GM12878 (cell line): Measurements from ENCODE around the gene CAPN10. TPM values are rescaled to one million over a fixed set of nuclear protein-coding genes. Genes with fewer than 3 reads are reported as not detected.

ENCODE experiments used
- ATAC-seq: fragments of 200-7000 bp; cut with Tn5 transposase; 3 replicates; pipeline ENCODE4 v1.9.1; 2020; ENCODE audit warnings: mild to moderate bottlenecking, moderate library complexity
- BruUV-seq: library from RNA; stranded (reverse); fragments of 400-500 nt; replicated peaks from 2 replicates; lab custom pipeline; 2021; lab: Mats Ljungman, UMichigan
- CTCF ChIA-PET: fragments of 300-600 bp; sonication (Branson Sonifier 250); formaldehyde crosslinking; extraction: SDS; loops from one replicate; lab custom pipeline; 2021; ENCODE audit warnings: inconsistent platforms; lab: Yijun Ruan, JAX
- POLR2A ChIA-PET: fragments of 350-600 bp; formaldehyde crosslinking; extraction: SDS; loops from one replicate; lab custom pipeline; 2021; ENCODE audit warnings: inconsistent platforms; lab: Charles Lee
- RAD21 ChIA-PET: fragments of 300-600 bp; sonication (Branson Sonifier 250); formaldehyde crosslinking; loops from one replicate; lab custom pipeline; 2023; ENCODE audit warnings: antibody characterized with exemption; ENCODE audit not compliant: unreplicated experiment; lab: Charles Lee
- SMC1A ChIA-PET: fragments of 300-600 bp; sonication (Branson Sonifier 250); formaldehyde crosslinking; loops from one replicate; lab custom pipeline; 2023; ENCODE audit not compliant: unreplicated experiment, uncharacterized antibody; lab: Charles Lee
- DNase-seq: peaks from one replicate; pipeline ENCODE4 v3.0.0-alpha.2; 2011; ENCODE audit warnings: low read depth, low spot score
- FAIRE-seq: peaks from 3 replicates; lab custom pipeline; 2011; peaks lifted over from hg19 to GRCh38; lab: Jason Lieb, UNC
- H2AFZ ChIP-seq: 2 replicates; pipeline ENCODE4 v1.6.0; 2011; ENCODE audit warnings: low read depth, low read length, control low read depth; ENCODE audit not compliant: control insufficient read depth
- H3K27ac ChIP-seq: 2 replicates; pipeline ENCODE4 v1.5.1; 2011; ENCODE audit warnings: control low read depth; ENCODE audit not compliant: control insufficient read depth, insufficient read depth
- H3K27me3 ChIP-seq, 2 experiments: replicated peaks in 1 of 2; 2 replicates each; pipeline versions ENCODE4 v1.6.0 to v1.6.1; 2011; ENCODE audit warnings: low read length in 1 of 2; ENCODE audit not compliant: control insufficient read depth in 2 of 2, insufficient read depth in 2 of 2
- H3K36me3 ChIP-seq, 2 experiments: 2 replicates each; pipeline ENCODE4 v1.5.1; 2011; ENCODE audit warnings: low read length in 1 of 2; ENCODE audit not compliant: control insufficient read depth in 2 of 2, insufficient read depth in 2 of 2
- H3K4me1 ChIP-seq: 2 replicates; pipeline ENCODE4 v1.6.1; 2011; ENCODE audit warnings: mild to moderate bottlenecking, low read length, moderate library complexity, mixed read lengths; ENCODE audit not compliant: control insufficient read depth, insufficient read depth
- H3K4me2 ChIP-seq: 2 replicates; pipeline ENCODE4 v1.6.0; 2011; ENCODE audit warnings: control low read depth; ENCODE audit not compliant: control insufficient read depth, insufficient read depth
- H3K4me3 ChIP-seq: fragments of 200-600 bp; sonication (generic); 2 replicates; pipeline ENCODE4 v1.5.1; 2016
- H3K79me2 ChIP-seq: 2 replicates; pipeline ENCODE4 v1.6.0; 2011; ENCODE audit warnings: low read length; ENCODE audit not compliant: control insufficient read depth, insufficient read depth
- H3K9ac ChIP-seq: 2 replicates; pipeline ENCODE4 v1.8.0; 2011; ENCODE audit warnings: low read length, control low read depth, mixed read lengths; ENCODE audit not compliant: control insufficient read depth, insufficient read depth
- H3K9me3 ChIP-seq: replicated peaks from 3 replicates; pipeline ENCODE4 v1.5.1; 2011; ENCODE audit warnings: mild to moderate bottlenecking, low read length; ENCODE audit not compliant: control insufficient read depth, insufficient read depth
- H4K20me1 ChIP-seq: 2 replicates; pipeline ENCODE4 v1.6.0; 2011; ENCODE audit not compliant: control insufficient read depth, insufficient read depth
- CBX3 ChIP-seq: fragments of 200-600 bp; sonication (generic); IDR thresholded peaks from 2 replicates; pipeline ENCODE4 v1.6.1; 2016; ENCODE audit warnings: low read depth, borderline replicate concordance
- CBX5 ChIP-seq: sonication (generic); IDR thresholded peaks from 2 replicates; pipeline ENCODE4 v1.6.1; 2016; ENCODE audit warnings: low read depth, moderate library complexity, mild to moderate bottlenecking, inconsistent platforms
- CHD4 ChIP-seq: fragments of 200-600 bp; sonication (generic); IDR thresholded peaks from 2 replicates; pipeline ENCODE4 v1.6.1; 2016; ENCODE audit warnings: mild to moderate bottlenecking
- EED ChIP-seq: sonication (generic); IDR thresholded peaks from 2 replicates; pipeline ENCODE4 v1.6.1; 2016; ENCODE audit warnings: antibody characterized with exemption, low read depth
- KDM1A ChIP-seq: fragments of 200-600 bp; sonication (generic); IDR thresholded peaks from 2 replicates; pipeline ENCODE4 v1.6.1; 2016; ENCODE audit warnings: borderline replicate concordance
- NFYA ChIP-seq: IDR thresholded peaks from 2 replicates; pipeline ENCODE4 v1.6.1; 2011; ENCODE audit warnings: low read depth, mild to moderate bottlenecking, low read length, improper control_type of control experiment, borderline replicate concordance
- PML ChIP-seq: IDR thresholded peaks from 2 replicates; pipeline ENCODE4 v1.6.1; 2012; ENCODE audit warnings: low read length, inconsistent platforms
- RBBP5 ChIP-seq: fragments of 200-600 bp; sonication (generic); conservative IDR thresholded peaks from 2 replicates; pipeline ENCODE4 v1.6.1; 2016
- SMAD5 ChIP-seq: IDR thresholded peaks from 2 replicates; pipeline ENCODE4 v1.6.1; 2016; ENCODE audit warnings: antibody characterized with exemption, low read depth
- SMARCA5 ChIP-seq: fragments of 450-650 bp; IDR thresholded peaks from 2 replicates; pipeline ENCODE4 v1.6.1; 2017; ENCODE audit warnings: mild to moderate bottlenecking
- ZNF217 ChIP-seq: fragments of 450-650 bp; IDR thresholded peaks from 2 replicates; pipeline ENCODE4 v1.6.1; 2017; ENCODE audit warnings: antibody characterized with exemption, mild to moderate bottlenecking
- WGBS: methylation state at CpG from one replicate; pipeline ENCODE4 v1.1.6; 2016; ENCODE audit warnings: low lambda C conversion rate; ENCODE audit not compliant: insufficient replicate concordance, insufficient coverage; ENCODE audit errors: missing lambda C conversion rate; 5-methylcytosine and 5-hydroxymethylcytosine counted together
- in situ Hi-C: fragments of 300-500 bp; cut with MboI; formaldehyde crosslinking; loops from 9 replicates; pipeline ENCODE4 v1.14.3; 2018; ENCODE audit warnings: mixed read lengths
- intact Hi-C: fragments of 100-400 bp; cut with micrococcal nuclease; formaldehyde crosslinking; loops from one replicate; pipeline ENCODE4 v1.14.2; 2022; ENCODE audit not compliant: unreplicated experiment
- polyA plus RNA-seq, 11 experiments: library from polyadenylated mRNA; depleted of rRNA in 4 of 11; unstranded in 6 of 11; stranded (reverse) in 5 of 11; fragments of >200 nt; fragmentation: Nextera tagmentation in 4 of 11; fragmentation: Illumina TruSeq in 1 of 11; extraction: Ambion mirVana in 4 of 11; extraction: Trizol in 1 of 11; gene quantifications; 1 replicate in 1 of 11; 2 replicates in 10 of 11; pipeline versions ENCODE4 v1.2.1 to v1.2.3, GENCODE V29; 2011 to 2016; ENCODE audit warnings: inconsistent platforms in 2 of 11, missing spikeins in 2 of 11, low read depth in 1 of 11
- total RNA-seq, 4 experiments: library from RNA; depleted of rRNA in 3 of 4; stranded (reverse); fragments of >200 nt in 3 of 4; fragmentation: Illumina TruSeq in 1 of 4; extraction: Trizol in 1 of 4; gene quantifications; 2 replicates each; pipeline versions ENCODE4 v1.2.1 to v1.2.3, GENCODE V29; 2013 to 2021
- TF ChIP-seq, protein P1 (sequence below): fragments of 450-650 bp; IDR thresholded peaks from 2 replicates; pipeline ENCODE4 v1.6.1; 2017; ENCODE audit warnings: mild to moderate bottlenecking, low read depth, inconsistent platforms; ENCODE audit not compliant: poor library complexity, severe bottlenecking
- TF ChIP-seq, protein P2 (sequence below): IDR thresholded peaks from 2 replicates; pipeline ENCODE4 v1.6.1; 2011; ENCODE audit warnings: low read depth, mild to moderate bottlenecking, low read length, moderate library complexity, borderline replicate concordance; ENCODE audit errors: extremely low read depth
- TF ChIP-seq, protein P3 (sequence below): fragments of 150-350 bp; IDR thresholded peaks from 2 replicates; pipeline ENCODE4 v1.6.1; 2014; ENCODE audit warnings: mild to moderate bottlenecking, low read depth, low read length
- TF ChIP-seq, protein P4 (sequence below): IDR thresholded peaks from 2 replicates; pipeline ENCODE4 v1.6.1; 2011; ENCODE audit warnings: borderline replicate concordance, low read depth, mild to moderate bottlenecking, moderate library complexity, mixed read lengths, low read length; ENCODE audit not compliant: insufficient read depth; ENCODE audit errors: extremely low read length
- TF ChIP-seq, protein P5 (sequence below): IDR thresholded peaks from 2 replicates; pipeline ENCODE4 v1.6.1; 2012; ENCODE audit warnings: low read length, inconsistent platforms

Gene CAPN10
- total and polyA plus RNA-seq, 10 of the 15 experiments (the other 5 are each of a cell fraction or from before 2014, with no cell fraction given), result 0.37 to 40.6 (median 17.5) TPM

DNA sequence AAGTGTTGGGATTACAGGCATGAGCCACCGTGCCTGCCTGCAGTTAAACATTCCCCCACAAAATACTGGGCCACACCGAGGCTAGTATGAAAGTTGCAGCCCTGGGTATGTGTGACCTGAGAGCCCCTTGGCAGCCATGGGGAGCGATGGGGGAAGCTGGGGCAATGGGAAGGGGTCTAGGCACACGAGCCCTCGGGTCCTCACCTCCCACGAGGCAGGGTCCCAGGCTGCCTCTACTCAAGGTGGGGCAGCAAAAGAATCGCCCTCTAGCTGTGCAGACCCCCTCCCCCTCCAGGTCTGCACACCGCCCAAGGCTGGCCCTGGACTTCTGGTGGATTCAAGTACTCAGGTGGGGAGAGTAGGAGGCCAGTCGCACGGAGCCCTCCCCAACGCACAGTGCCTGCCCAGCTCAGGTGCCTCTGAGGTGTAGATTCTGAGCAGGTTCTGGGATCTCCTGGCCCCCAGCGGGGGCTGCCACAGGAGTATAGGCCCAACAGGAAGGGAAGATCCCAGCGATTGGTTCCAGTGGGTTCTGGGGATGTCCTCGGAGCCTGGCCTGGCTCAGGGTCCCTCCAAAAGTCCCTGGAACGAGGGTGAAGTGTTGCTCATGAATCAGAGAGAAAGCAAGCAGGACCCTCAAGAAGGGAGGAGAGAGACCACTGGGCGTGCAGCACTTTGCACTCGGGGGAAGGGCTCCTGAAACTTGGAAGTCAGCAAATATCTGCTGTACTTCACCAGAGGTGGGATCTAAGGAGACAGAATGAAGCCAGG, 41.4 kb downstream of the CAPN10 start:
- RAD21 ChIA-PET, result no interaction called here
- Histone ChIP-seq H3K4me3 (no peak overlapping the region), H3K9ac (no peak overlapping the region), H3K36me3 (no peaks in the 10 kb centered on the region), H4K20me1 (no peaks in the 10 kb centered on the region), H2AFZ (no peak overlapping the region), H3K9me3 (no peaks in the 10 kb centered on the region; the same call in 2 of the 3 replicates), H3K4me2 (no peak overlapping the region), H3K27ac (no peak overlapping the region), H3K79me2 (no peaks in the 10 kb centered on the region), H3K4me1 (peaks cover 20% of the 10 kb centered on the region), H3K27me3 (no peaks in the 10 kb centered on the region)
- DNase-seq, result no peak
- no peak for TF ChIP-seq PML
- no peak for TF ChIP-seq CBX3
- TF ChIP-seq, protein P1, sequence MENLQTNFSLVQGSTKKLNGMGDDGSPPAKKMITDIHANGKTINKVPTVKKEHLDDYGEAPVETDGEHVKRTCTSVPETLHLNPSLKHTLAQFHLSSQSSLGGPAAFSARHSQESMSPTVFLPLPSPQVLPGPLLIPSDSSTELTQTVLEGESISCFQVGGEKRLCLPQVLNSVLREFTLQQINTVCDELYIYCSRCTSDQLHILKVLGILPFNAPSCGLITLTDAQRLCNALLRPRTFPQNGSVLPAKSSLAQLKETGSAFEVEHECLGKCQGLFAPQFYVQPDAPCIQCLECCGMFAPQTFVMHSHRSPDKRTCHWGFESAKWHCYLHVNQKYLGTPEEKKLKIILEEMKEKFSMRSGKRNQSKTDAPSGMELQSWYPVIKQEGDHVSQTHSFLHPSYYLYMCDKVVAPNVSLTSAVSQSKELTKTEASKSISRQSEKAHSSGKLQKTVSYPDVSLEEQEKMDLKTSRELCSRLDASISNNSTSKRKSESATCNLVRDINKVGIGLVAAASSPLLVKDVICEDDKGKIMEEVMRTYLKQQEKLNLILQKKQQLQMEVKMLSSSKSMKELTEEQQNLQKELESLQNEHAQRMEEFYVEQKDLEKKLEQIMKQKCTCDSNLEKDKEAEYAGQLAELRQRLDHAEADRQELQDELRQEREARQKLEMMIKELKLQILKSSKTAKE, result no peak
- TF ChIP-seq, protein P2, sequence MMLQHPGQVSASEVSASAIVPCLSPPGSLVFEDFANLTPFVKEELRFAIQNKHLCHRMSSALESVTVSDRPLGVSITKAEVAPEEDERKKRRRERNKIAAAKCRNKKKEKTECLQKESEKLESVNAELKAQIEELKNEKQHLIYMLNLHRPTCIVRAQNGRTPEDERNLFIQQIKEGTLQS, result no peak
- TF ChIP-seq RBBP5, result no peak
- TF ChIP-seq CHD4, result no peak
- TF ChIP-seq KDM1A, result no peak
- no peak for TF ChIP-seq NFYA
- TF ChIP-seq, protein P3, sequence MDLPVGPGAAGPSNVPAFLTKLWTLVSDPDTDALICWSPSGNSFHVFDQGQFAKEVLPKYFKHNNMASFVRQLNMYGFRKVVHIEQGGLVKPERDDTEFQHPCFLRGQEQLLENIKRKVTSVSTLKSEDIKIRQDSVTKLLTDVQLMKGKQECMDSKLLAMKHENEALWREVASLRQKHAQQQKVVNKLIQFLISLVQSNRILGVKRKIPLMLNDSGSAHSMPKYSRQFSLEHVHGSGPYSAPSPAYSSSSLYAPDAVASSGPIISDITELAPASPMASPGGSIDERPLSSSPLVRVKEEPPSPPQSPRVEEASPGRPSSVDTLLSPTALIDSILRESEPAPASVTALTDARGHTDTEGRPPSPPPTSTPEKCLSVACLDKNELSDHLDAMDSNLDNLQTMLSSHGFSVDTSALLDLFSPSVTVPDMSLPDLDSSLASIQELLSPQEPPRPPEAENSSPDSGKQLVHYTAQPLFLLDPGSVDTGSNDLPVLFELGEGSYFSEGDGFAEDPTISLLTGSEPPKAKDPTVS, result no peak
- no peak for TF ChIP-seq CBX5
- TF ChIP-seq, protein P4, sequence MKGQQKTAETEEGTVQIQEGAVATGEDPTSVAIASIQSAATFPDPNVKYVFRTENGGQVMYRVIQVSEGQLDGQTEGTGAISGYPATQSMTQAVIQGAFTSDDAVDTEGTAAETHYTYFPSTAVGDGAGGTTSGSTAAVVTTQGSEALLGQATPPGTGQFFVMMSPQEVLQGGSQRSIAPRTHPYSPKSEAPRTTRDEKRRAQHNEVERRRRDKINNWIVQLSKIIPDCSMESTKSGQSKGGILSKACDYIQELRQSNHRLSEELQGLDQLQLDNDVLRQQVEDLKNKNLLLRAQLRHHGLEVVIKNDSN, result no peak
- TF ChIP-seq SMAD5, result no peak
- TF ChIP-seq SMARCA5, result no peak
- TF ChIP-seq, protein P5, sequence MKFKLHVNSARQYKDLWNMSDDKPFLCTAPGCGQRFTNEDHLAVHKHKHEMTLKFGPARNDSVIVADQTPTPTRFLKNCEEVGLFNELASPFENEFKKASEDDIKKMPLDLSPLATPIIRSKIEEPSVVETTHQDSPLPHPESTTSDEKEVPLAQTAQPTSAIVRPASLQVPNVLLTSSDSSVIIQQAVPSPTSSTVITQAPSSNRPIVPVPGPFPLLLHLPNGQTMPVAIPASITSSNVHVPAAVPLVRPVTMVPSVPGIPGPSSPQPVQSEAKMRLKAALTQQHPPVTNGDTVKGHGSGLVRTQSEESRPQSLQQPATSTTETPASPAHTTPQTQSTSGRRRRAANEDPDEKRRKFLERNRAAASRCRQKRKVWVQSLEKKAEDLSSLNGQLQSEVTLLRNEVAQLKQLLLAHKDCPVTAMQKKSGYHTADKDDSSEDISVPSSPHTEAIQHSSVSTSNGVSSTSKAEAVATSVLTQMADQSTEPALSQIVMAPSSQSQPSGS, result no peak
- TF ChIP-seq EED, result no peak
- no peak for TF ChIP-seq ZNF217
- POLR2A ChIA-PET, result interaction anchor here (0.6 kb wide), 1 partner anchor 179 kb away, joined by 3 read pairs; no protein-coding TSS in a partner anchor
- SMC1A ChIA-PET, result no interaction called here
- in situ Hi-C loops (no loop called here), intact Hi-C loops (no loop called here)
- FAIRE-seq, result no peak
- WGBS, result 76% methylated on average over 17 of the region's 17 CpGs
- BruUV-seq, result no TSS peak
- CTCF ChIA-PET, result interaction anchor here (1.0 to 1.3 kb wide), 2 partner anchors 41 to 114 kb away, joined by 3 read pairs; partner anchors contain the start of gene CAPN10
- no peak for ATAC-seq
